Loucy (cell line): ENCODE measurements around the gene FUS.

ENCODE experiments used
- H2AFZ ChIP-seq: fragments of 200-600 bp; sonication (generic); 2 replicates; pipeline ENCODE4 v1.6.0; 2016; ENCODE audit warnings: antibody characterized with exemption, mild to moderate bottlenecking, low read length, moderate library complexity
- H3F3A ChIP-seq: fragments of 200-600 bp; 2 replicates; pipeline ENCODE4 v1.6.0; 2016; ENCODE audit warnings: antibody characterized with exemption, low read depth, mild to moderate bottlenecking
- H3K27me3 ChIP-seq: fragments of 200-600 bp; sonication (generic); 2 replicates; pipeline ENCODE4 v1.6.1; 2014; ENCODE audit warnings: low read length, mild to moderate bottlenecking; ENCODE audit not compliant: insufficient read depth, poor library complexity, severe bottlenecking
- H3K36me3 ChIP-seq: fragments of 200-600 bp; sonication (generic); 2 replicates; pipeline ENCODE4 v1.6.1; 2016; ENCODE audit warnings: low read length; ENCODE audit not compliant: insufficient read depth
- H3K4me1 ChIP-seq: fragments of 200-600 bp; sonication (generic); 2 replicates; pipeline ENCODE4 v1.5.1; 2014; ENCODE audit warnings: low read length, mild to moderate bottlenecking; ENCODE audit not compliant: insufficient read depth, poor library complexity, severe bottlenecking
- H3K4me2 ChIP-seq: fragments of 200-600 bp; sonication (generic); 2 replicates; pipeline ENCODE4 v1.6.0; 2014; ENCODE audit warnings: antibody characterized with exemption, low read length, low read depth, mild to moderate bottlenecking; ENCODE audit not compliant: poor library complexity, severe bottlenecking
- H3K4me3 ChIP-seq: fragments of 200-600 bp; sonication (generic); 2 replicates; pipeline ENCODE4 v1.5.1; 2014; ENCODE audit warnings: low read length, mild to moderate bottlenecking, mixed read lengths; ENCODE audit not compliant: poor library complexity, severe bottlenecking
- H3K79me2 ChIP-seq: fragments of 200-600 bp; sonication (generic); 2 replicates; pipeline ENCODE4 v1.6.1; 2014; ENCODE audit warnings: low read length; ENCODE audit not compliant: insufficient read depth
- H3K9ac ChIP-seq: fragments of 200-600 bp; sonication (generic); 2 replicates; pipeline ENCODE4 v1.6.0; 2014; ENCODE audit warnings: mild to moderate bottlenecking, low read depth, low read length, moderate library complexity; ENCODE audit not compliant: poor library complexity, severe bottlenecking
- H3K9me2 ChIP-seq: fragments of 200-600 bp; sonication (generic); replicated peaks from 2 replicates; pipeline ENCODE4 v1.6.1; 2016; ENCODE audit warnings: low read depth, low read length, mixed read lengths
- H3K9me3 ChIP-seq: fragments of 200-600 bp; sonication (generic); 2 replicates; pipeline ENCODE4 v1.6.1; 2014; ENCODE audit warnings: mild to moderate bottlenecking, antibody characterized with exemption, low read length, low read depth; ENCODE audit not compliant: insufficient read depth
- H4K20me1 ChIP-seq: fragments of 200-600 bp; sonication (generic); 2 replicates; pipeline ENCODE4 v1.6.0; 2014; ENCODE audit warnings: antibody characterized with exemption, low read length, mild to moderate bottlenecking; ENCODE audit not compliant: insufficient read depth, poor library complexity, severe bottlenecking
- CTCF ChIP-seq: fragments of 200-600 bp; sonication (generic); conservative IDR thresholded peaks from 2 replicates; pipeline ENCODE4 v1.5.1; 2014; ENCODE audit warnings: mild to moderate bottlenecking, antibody characterized with exemption, low read length
- EZH2phosphoT487 ChIP-seq: fragments of 200-600 bp; IDR thresholded peaks from 2 replicates; pipeline ENCODE4 v1.6.1; 2018; ENCODE audit warnings: antibody characterized with exemption, mild to moderate bottlenecking, moderate library complexity, borderline replicate concordance

Gene FUS

GRCh38 chr16:31229501-31229900 is 49.6 kb downstream of the FUS start:
- Histone ChIP-seq H3K4me2 (no peak overlapping the region), H2AFZ (no peak overlapping the region), H3K9ac (no peak overlapping the region), H3K4me1 (no peaks in the 10 kb centered on the region), H3K4me3 (no peak overlapping the region), H3K9me2 (no peaks in the 10 kb centered on the region), H3K79me2 (no peaks in the 10 kb centered on the region), H4K20me1 (no peaks in the 10 kb centered on the region), H3K36me3 (no peaks in the 10 kb centered on the region), H3K9me3 (no peaks in the 10 kb centered on the region), H3F3A (no peaks in the 10 kb centered on the region), H3K27me3 (no peaks in the 10 kb centered on the region)
- TF ChIP-seq CTCF = no peak
- no peak for TF ChIP-seq EZH2phosphoT487

GRCh38 chr16:31238041-31238440 is 58.1 kb downstream of the FUS start:
- H3K4me2 ChIP-seq = no peak overlapping the region
- H3K9me3 ChIP-seq = peaks cover 4% of the 10 kb centered on the region; the same call in 1 of the 2 replicates
- H3K79me2 ChIP-seq = no peaks in the 10 kb centered on the region
- no peak overlapping the region for H3K4me3 ChIP-seq
- H4K20me1 ChIP-seq = no peaks in the 10 kb centered on the region
- H3K9me2 ChIP-seq = no peaks in the 10 kb centered on the region
- no peak for TF ChIP-seq CTCF
- TF ChIP-seq EZH2phosphoT487 = no peak
- H3K36me3 ChIP-seq = no peaks in the 10 kb centered on the region
- H3F3A ChIP-seq = no peaks in the 10 kb centered on the region
- no peak overlapping the region for H3K9ac ChIP-seq
- no peaks in the 10 kb centered on the region for H3K4me1 ChIP-seq
- no peak overlapping the region for H2AFZ ChIP-seq
- H3K27me3 ChIP-seq = no peaks in the 10 kb centered on the region
